AG09309 (cell line): Measurements from ENCODE around the gene TFR2.

Experiments
- DNase-seq: peaks from one replicate; pipeline ENCODE4 v3.0.0-alpha.2; 2010; ENCODE audit warnings: low read depth
- H3K4me3 ChIP-seq: 2 replicates; pipeline ENCODE4 v1.5.1; 2011; ENCODE audit warnings: mild to moderate bottlenecking, low read depth, low read length, moderate library complexity; ENCODE audit not compliant: control insufficient read depth
- CTCF ChIP-seq: IDR thresholded peaks from 2 replicates; pipeline ENCODE4 v1.5.1; 2011; ENCODE audit warnings: mild to moderate bottlenecking, low read depth, low read length, inconsistent platforms; ENCODE audit not compliant: insufficient read depth, control insufficient read depth; ENCODE audit errors: missing control alignments

The TFR2 gene

GRCh38 chr7:100623951-100624824 is 17.2 kb downstream of the TFR2 start:
- no peak for DNase-seq
- no peak for TF ChIP-seq CTCF
- H3K4me3 ChIP-seq = no peak overlapping the region

- H3K4me3 ChIP-seq = no peak overlapping the region
- DNase-seq = no peak
- TF ChIP-seq CTCF = no peak
These were observed 19.8 kb downstream of the TFR2 start for GRCh38 chr7:100621554-100621953.

- TF ChIP-seq CTCF = no peak
- no peak overlapping the region for H3K4me3 ChIP-seq
- no peak for DNase-seq
These were observed 20.5 kb downstream of the TFR2 start for GRCh38 chr7:100620804-100621203.

- no peak overlapping the region for H3K4me3 ChIP-seq
- no peak for DNase-seq
- TF ChIP-seq CTCF = no peak
These were observed 21.1 kb downstream of the TFR2 start for GRCh38 chr7:100620239-100620638.

- TF ChIP-seq CTCF = no peak
- no peak for DNase-seq
- no peak overlapping the region for H3K4me3 ChIP-seq
These were observed 27.0 kb downstream of the TFR2 start for GRCh38 chr7:100614308-100614861.

GRCh38 chr7:100613412-100614175 is 27.8 kb downstream of the TFR2 start:
- DNase-seq = no peak
- TF ChIP-seq CTCF = no peak
- H3K4me3 ChIP-seq = no peak overlapping the region; the same call in 1 of the 2 replicates
